GM23338 (cell line): ENCODE measurements around the gene SND1.

Source experiments
- EZH2phosphoT487 ChIP-seq: fragments of 200-600 bp; sonication (generic); IDR thresholded peaks from one replicate; pipeline ENCODE4 v1.8.1; 2018; ENCODE audit warnings: antibody characterized with exemption; ENCODE audit not compliant: unreplicated experiment
- POLR2AphosphoS5 ChIP-seq: IDR thresholded peaks from 2 replicates; pipeline ENCODE4 v1.6.1; 2016; ENCODE audit warnings: antibody characterized with exemption, low read depth
- STAT1 ChIP-seq: IDR thresholded peaks from one replicate; pipeline ENCODE4 v1.6.1; 2016; ENCODE audit warnings: antibody characterized with exemption; ENCODE audit not compliant: unreplicated experiment
- TF ChIP-seq, protein P1 (sequence below), 2 experiments: fragments of 200-600 bp in 1 of 2; sonication (generic) in 1 of 2; conservative IDR thresholded peaks; 2 replicates each; pipeline versions ENCODE4 v1.5.1 to v1.6.1; 2016 to 2017; ENCODE audit warnings: antibody characterized with exemption in 2 of 2, low read depth in 2 of 2, mild to moderate bottlenecking in 2 of 2, moderate library complexity in 1 of 2

- no peak for TF ChIP-seq EZH2phosphoT487
- TF ChIP-seq POLR2AphosphoS5 = no peak
- TF ChIP-seq, protein P1, sequence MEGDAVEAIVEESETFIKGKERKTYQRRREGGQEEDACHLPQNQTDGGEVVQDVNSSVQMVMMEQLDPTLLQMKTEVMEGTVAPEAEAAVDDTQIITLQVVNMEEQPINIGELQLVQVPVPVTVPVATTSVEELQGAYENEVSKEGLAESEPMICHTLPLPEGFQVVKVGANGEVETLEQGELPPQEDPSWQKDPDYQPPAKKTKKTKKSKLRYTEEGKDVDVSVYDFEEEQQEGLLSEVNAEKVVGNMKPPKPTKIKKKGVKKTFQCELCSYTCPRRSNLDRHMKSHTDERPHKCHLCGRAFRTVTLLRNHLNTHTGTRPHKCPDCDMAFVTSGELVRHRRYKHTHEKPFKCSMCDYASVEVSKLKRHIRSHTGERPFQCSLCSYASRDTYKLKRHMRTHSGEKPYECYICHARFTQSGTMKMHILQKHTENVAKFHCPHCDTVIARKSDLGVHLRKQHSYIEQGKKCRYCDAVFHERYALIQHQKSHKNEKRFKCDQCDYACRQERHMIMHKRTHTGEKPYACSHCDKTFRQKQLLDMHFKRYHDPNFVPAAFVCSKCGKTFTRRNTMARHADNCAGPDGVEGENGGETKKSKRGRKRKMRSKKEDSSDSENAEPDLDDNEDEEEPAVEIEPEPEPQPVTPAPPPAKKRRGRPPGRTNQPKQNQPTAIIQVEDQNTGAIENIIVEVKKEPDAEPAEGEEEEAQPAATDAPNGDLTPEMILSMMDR (conservative IDR thresholded peaks at IDR 0.05; ENCODE audit: low read depth in 2 of 2) = no peak
- TF ChIP-seq STAT1 = no peak
These were observed 134.2 kb downstream of the SND1 start for GRCh38 chr7:127786184-127786583.
